Upper lobe of right lung (tissue), 1 donor: ENCODE results near the gene INPP5F. TPM values are rescaled to one million over a fixed set of nuclear protein-coding genes. Genes with fewer than 3 reads are reported as not detected.

ENCODE experiments used
- ATAC-seq: fragments of 200-7000 bp; cut with Tn5 transposase; one replicate; pipeline ENCODE4 v1.9.1; 2020; ENCODE audit warnings: mild to moderate bottlenecking, moderate library complexity
- DNase-seq: peaks from one replicate; pipeline ENCODE4 v3.0.0-alpha.2; 2020
- H3K27ac ChIP-seq: fragments of 200-600 bp; one replicate; pipeline ENCODE4 v1.8.0; 2022
- H3K27me3 ChIP-seq: fragments of 200-600 bp; one replicate; pipeline ENCODE4 v1.8.0; 2022; ENCODE audit warnings: mild to moderate bottlenecking
- H3K36me3 ChIP-seq: fragments of 200-600 bp; one replicate; pipeline ENCODE4 v1.8.0; 2022
- H3K4me1 ChIP-seq: fragments of 200-600 bp; one replicate; pipeline ENCODE4 v1.8.0; 2022
- H3K4me3 ChIP-seq: fragments of 200-600 bp; one replicate; pipeline ENCODE4 v1.8.0; 2022; ENCODE audit warnings: mild to moderate bottlenecking
- H3K9me3 ChIP-seq: fragments of 200-600 bp; one replicate; pipeline ENCODE4 v1.8.0; 2022
- intact Hi-C: fragments of 100-400 bp; cut with DNase I; formaldehyde crosslinking; loops from one replicate; pipeline ENCODE4 v1.11.0; 2022
- total RNA-seq: library from RNA; stranded (reverse); fragmentation: NEBNext Ultra II Directional; extraction: Animal tissue kit (Norgen Biotek cat#: 25700); gene quantifications from one replicate; pipeline ENCODE4 v1.2.1, GENCODE V29; 2021
- TF ChIP-seq, protein P1 (sequence below): fragments of 200-600 bp; IDR thresholded peaks from one replicate; pipeline ENCODE4 v1.8.0; 2022; ENCODE audit warnings: antibody characterized with exemption
- donor health status: DM: no; HTN: yes; CAD: no; lungs with severe emphysema.

INPP5F gene
- total RNA-seq, 1 donor from 2014 or later, result 13.9 TPM

DNA sequence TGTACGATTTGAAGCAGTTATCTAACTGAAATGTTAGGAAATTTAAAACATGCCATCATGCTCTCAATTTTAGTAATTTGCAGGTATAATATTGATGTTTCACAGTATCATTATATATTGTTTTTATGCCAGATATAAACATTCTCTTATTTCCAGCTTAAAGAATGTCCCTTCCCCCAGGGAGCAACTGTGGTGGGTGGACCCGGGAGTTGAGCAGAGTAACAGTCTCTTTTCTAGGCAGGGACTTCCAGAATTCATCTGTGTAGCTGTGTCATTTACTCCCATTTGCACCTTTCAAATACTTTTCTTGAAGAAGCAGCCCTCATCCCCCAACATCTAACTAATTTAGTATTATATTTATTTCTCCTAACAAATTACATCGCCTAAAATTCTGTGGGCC is 9.6 kb downstream of the INPP5F start:
- Histone ChIP-seq H3K4me1 (peaks cover 9% of the 10 kb centered on the region), H3K9me3 (no peaks in the 10 kb centered on the region), H3K27me3 (no peaks in the 10 kb centered on the region), H3K36me3 (no peaks in the 10 kb centered on the region), H3K27ac (no peak overlapping the region), H3K4me3 (no peak overlapping the region)
- DNase-seq (no peak), ATAC-seq (no peak)
- TF ChIP-seq, protein P1, sequence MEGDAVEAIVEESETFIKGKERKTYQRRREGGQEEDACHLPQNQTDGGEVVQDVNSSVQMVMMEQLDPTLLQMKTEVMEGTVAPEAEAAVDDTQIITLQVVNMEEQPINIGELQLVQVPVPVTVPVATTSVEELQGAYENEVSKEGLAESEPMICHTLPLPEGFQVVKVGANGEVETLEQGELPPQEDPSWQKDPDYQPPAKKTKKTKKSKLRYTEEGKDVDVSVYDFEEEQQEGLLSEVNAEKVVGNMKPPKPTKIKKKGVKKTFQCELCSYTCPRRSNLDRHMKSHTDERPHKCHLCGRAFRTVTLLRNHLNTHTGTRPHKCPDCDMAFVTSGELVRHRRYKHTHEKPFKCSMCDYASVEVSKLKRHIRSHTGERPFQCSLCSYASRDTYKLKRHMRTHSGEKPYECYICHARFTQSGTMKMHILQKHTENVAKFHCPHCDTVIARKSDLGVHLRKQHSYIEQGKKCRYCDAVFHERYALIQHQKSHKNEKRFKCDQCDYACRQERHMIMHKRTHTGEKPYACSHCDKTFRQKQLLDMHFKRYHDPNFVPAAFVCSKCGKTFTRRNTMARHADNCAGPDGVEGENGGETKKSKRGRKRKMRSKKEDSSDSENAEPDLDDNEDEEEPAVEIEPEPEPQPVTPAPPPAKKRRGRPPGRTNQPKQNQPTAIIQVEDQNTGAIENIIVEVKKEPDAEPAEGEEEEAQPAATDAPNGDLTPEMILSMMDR, result no peak
- intact Hi-C loops, result no loop called here

DNA sequence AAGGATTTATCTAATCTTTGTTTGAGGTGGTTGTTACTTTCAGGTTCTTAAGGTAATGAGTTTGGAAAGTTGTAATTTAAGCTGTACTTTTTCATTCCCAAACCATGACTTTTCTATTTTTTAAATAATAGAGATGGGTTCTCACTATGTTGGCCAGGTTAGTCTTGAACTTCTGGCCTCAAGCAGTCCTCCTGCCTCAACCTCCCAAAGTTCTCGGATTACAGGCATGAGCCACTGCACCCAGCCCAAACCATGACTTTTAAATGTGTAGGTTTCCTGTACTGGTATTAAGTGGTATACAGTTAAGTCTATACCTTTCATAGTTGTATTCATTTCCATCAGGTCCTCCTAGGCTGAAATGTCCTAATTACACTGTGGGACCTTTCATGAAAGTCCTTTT is 10.4 kb downstream of the INPP5F start:
- Histone ChIP-seq H3K27me3 (no peaks in the 10 kb centered on the region), H3K36me3 (no peaks in the 10 kb centered on the region), H3K4me1 (peaks cover 9% of the 10 kb centered on the region), H3K27ac (no peak overlapping the region), H3K9me3 (no peaks in the 10 kb centered on the region), H3K4me3 (no peak overlapping the region)
- ATAC-seq (no peak), DNase-seq (no peak)
- intact Hi-C loops, result no loop called here
- TF ChIP-seq, protein P1, result no peak

DNA sequence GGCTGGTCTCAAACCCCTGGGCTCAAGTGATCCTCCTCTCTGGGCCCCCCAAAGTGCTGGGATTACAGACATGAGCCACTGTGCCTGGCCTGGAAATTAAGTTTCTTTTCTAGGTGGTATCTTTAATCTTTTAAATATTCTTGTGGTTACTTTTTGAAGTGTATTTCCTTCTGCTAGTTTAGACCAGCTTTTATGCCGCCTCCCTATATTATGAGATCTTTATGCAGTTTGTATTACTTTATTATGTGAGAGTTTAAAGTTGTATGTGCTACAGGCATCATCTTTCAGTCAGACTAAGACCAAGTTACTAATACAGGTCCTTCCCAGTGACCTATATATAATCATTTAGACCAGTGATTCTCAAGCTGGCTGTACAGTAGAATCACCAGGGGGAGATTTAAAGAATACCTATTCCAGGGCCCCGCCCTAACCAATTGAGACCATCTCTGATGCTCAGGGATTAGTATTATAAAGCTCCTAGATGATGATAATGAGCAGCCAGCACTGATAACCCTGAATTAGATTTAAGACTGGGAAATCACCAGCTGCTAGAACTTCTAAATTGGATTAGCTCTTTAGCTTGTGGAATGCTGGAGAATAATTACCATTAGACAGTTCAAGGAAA is 11.3 kb downstream of the INPP5F start:
- TF ChIP-seq, protein P1, result no peak
- ATAC-seq, result no peak
- intact Hi-C loops, result no loop called here

DNA sequence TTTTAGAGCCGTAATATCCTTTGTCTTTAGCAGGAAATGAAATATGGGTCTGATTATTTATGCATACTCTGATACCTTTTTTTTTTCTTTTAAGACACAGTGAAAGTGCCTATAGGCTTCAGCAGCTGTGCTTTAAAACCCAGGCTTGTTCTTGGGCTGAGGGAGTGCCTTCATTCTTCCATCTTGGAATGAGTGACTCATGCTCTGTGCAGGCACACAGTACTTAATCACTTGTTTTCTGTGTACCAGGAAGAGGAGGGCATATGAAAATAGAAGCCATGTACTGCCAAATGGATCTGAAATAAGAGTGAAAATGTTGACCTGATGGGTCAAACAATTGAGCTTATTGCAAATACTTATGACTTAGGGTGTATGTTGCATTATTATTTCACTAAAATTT is 12.0 kb downstream of the INPP5F start:
- TF ChIP-seq, protein P1, result no peak
- no peaks in the 10 kb centered on the region for H3K27me3 ChIP-seq
- H3K4me3 ChIP-seq, result no peak overlapping the region
- H3K9me3 ChIP-seq, result no peaks in the 10 kb centered on the region
- intact Hi-C loops, result no loop called here
- peak overlapping the region; percentile 3 for H3K27ac ChIP-seq
- DNase-seq (no peak), ATAC-seq (peak; percentile 94)
- peaks cover 9% of the 10 kb centered on the region for H3K4me1 ChIP-seq
- H3K36me3 ChIP-seq, result no peaks in the 10 kb centered on the region

More for the DNA sequence above, 11.3 kb downstream of the INPP5F start:
- peaks cover 9% of the 10 kb centered on the region for H3K4me1 ChIP-seq
- H3K9me3 ChIP-seq, result no peaks in the 10 kb centered on the region
- no peak for DNase-seq
- no peaks in the 10 kb centered on the region for H3K27me3 ChIP-seq
- H3K4me3 ChIP-seq, result no peak overlapping the region
- H3K36me3 ChIP-seq, result no peaks in the 10 kb centered on the region
- no peak overlapping the region for H3K27ac ChIP-seq

DNA sequence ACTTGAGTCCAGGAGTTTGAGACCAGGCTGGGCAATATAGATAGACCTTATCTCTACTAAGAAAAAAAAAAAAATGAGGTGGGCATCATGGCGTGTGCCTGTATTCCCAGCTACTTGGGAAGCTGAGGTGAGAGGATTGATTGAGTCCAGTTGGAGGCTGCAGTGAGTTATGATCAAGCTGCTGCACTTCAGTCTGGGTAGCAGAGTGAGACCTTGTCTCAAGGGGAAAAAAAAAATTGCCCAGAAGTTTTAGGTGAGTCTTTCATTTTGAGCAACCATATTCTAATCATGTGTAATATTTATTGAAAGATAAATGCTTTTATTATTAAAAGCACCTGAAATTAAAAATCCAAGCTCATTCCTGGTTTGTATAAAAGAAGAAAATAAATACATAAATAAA is 13.1 kb downstream of the INPP5F start:
- ATAC-seq (no peak), DNase-seq (no peak)
- intact Hi-C loops, result no loop called here
- TF ChIP-seq, protein P1, result no peak
- Histone ChIP-seq H3K9me3 (no peaks in the 10 kb centered on the region), H3K4me3 (no peak overlapping the region), H3K4me1 (peaks cover 9% of the 10 kb centered on the region), H3K27ac (no peak overlapping the region), H3K36me3 (no peaks in the 10 kb centered on the region), H3K27me3 (no peaks in the 10 kb centered on the region)

DNA sequence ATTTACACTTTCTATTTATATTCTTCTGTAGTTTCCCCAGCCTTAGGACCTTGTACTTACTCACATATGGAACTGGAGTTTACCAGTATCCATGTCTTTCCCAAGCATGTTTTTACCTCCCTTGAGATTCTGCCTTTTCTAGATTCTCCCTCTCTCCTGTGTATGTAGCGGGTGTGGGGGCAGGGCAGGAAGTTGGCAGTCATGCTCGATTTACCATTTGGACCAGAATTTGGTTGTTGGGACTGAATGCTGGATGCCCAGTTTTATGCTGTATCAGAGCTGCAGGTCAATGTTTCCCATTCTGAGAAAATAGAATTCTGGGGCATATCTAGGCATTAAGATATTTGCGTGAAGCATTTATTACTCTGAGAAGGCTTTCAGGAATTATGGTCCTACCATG is 14.2 kb downstream of the INPP5F start:
- H3K9me3 ChIP-seq, result no peaks in the 10 kb centered on the region
- DNase-seq, result no peak
- intact Hi-C loops, result no loop called here
- H3K36me3 ChIP-seq, result no peaks in the 10 kb centered on the region
- ATAC-seq, result no peak
- no peak overlapping the region for H3K4me3 ChIP-seq
- TF ChIP-seq, protein P1, result no peak
- no peaks in the 10 kb centered on the region for H3K27me3 ChIP-seq
- H3K4me1 ChIP-seq, result peaks cover 9% of the 10 kb centered on the region
- no peak overlapping the region for H3K27ac ChIP-seq
